ENCODE measurements around the gene AMPD3. TPM values are rescaled to one million over a fixed set of nuclear protein-coding genes. Genes with fewer than 3 reads are reported as not detected.

The AMPD3 gene
- total RNA-seq, 2 experiments from 2014 or later = 8.8 to 13.4 TPM

DNA sequence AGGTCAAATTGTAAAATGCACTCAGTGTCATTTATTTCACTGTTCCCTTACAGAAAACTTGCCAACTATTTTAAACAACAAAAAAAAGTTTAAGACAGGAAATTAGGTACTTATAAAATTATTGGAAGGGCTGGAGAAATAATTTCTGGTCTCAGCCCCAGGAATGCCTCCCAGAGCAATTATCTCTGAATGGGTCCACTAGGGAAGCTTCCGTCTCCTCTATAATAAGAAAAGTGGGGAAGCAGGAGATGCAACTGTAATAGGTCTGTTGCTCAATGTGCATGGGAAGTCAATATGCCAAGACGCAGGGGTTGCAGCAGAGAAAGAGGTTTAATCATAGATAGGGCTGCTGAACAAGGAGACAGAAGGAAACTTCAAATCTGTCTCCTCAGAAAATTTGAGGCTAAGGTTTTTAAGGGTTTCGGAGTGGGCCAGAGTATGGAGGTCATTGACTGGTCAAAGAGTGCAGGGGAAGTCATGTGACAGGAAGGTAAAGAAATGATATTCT lies 96.8 kb downstream of the AMPD3 start:
- CTCF ChIA-PET = interaction anchor here (1.2 to 2.2 kb wide), 2 partner anchors 9 to 11 kb away, joined by 3 to 8 read pairs; partner anchors contain the start of gene RNF141
- no peaks in the 10 kb centered on the region for H3K4me1 Mint-ChIP-seq
- no peak for ATAC-seq
- no peaks in the 10 kb centered on the region for H3K9me3 Mint-ChIP-seq (ENCODE audit: low read depth)
- H3K36me3 Mint-ChIP-seq = no peaks in the 10 kb centered on the region
- H3K4me3 Mint-ChIP-seq = no peak overlapping the region
- H3K27ac Mint-ChIP-seq = no peak overlapping the region
- H3K27me3 Mint-ChIP-seq = peaks cover 30% of the 10 kb centered on the region
- no peak for DNase-seq

GRCh38 chr11:10556590-10556989 lies 101.5 kb downstream of the AMPD3 start:
- H3K4me3 Mint-ChIP-seq = no peak overlapping the region
- H3K36me3 Mint-ChIP-seq = no peaks in the 10 kb centered on the region
- CTCF ChIA-PET = interaction anchor here (2.8 kb wide), 1 partner anchor 16 kb away, joined by 12 read pairs; the partner anchor contains the start of gene RNF141
- H3K4me1 Mint-ChIP-seq = no peaks in the 10 kb centered on the region
- ATAC-seq (no peak), DNase-seq (no peak)
- H3K27me3 Mint-ChIP-seq = peaks cover 30% of the 10 kb centered on the region
- H3K27ac Mint-ChIP-seq = no peak overlapping the region
- no peaks in the 10 kb centered on the region for H3K9me3 Mint-ChIP-seq (ENCODE audit: low read depth)

Other genes starting within 250 kb of the AMPD3 start
- gene SBF2, start 161.0 kb upstream of the AMPD3 start, total RNA-seq = 1 to 10 TPM; 4.6 to 8.3 TPM
- gene ADM, start 150.2 kb upstream of the AMPD3 start, total RNA-seq = 1 to 10 TPM in 1 of 2 experiments, under 1 TPM in 1; 0.54 to 3.7 TPM
- 10 to 100 TPM in 1 of 2 experiments, 1 to 10 TPM in 1; 9.4 to 10.1 TPM for gene RNF141, start 85.9 kb downstream of the AMPD3 start, total RNA-seq
- not detected for gene LYVE1, start 113.4 kb downstream of the AMPD3 start, total RNA-seq
- not detected for gene IRAG1, start 238.5 kb downstream of the AMPD3 start, total RNA-seq

Data from activated CD8-positive, alpha-beta memory T cell treated with anti-CD3 and anti-CD28 coated beads, Interleukin-2, amount 10 ng/mL, durations not matched to agents 7 days and 5 days (primary cell).